Measurements from ENCODE around the gene LGI1. TPM values are rescaled to one million over a fixed set of nuclear protein-coding genes. Genes with fewer than 3 reads are reported as not detected.

The LGI1 gene
- polyA plus RNA-seq (ENCODE audit: insufficient read length), result 34.6 TPM

DNA sequence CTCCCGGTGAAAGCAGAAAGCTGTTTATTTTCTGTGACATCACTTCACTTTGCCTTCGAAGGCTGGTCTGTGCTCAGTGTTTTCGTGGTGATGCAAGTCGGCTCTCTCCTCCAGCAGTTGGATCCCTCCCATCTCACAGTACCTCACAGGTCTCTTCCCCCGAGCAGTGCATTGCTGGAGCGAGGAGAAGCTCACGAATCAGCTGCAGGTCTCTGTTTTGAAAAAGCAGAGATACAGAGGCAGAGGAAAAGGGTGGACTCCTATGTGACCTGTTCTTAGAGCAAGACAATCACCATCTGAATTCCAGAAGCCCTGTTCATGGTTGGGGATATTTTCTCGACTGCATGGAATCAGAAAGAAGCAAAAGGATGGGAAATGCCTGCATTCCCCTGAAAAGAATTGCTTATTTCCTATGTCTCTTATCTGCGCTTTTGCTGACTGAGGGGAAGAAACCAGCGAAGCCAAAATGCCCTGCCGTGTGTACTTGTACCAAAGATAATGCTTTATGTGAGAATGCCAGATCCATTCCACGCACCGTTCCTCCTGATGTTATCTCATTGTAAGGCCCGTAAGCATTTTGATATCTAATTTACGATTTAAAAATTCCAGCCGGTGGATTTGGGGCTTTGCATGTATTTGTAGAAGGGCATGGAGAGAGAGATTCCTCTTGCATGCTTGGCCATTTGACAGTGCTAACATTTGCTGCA lies at the start of gene LGI1:
Gene LGI1, plus strand, starts transcription at position 136 of the 707 bp plus-strand sequence. Its CDS starts 209 bp downstream, at position 345.
- DNase-seq (ENCODE audit: low read depth), result no peak

DNA sequence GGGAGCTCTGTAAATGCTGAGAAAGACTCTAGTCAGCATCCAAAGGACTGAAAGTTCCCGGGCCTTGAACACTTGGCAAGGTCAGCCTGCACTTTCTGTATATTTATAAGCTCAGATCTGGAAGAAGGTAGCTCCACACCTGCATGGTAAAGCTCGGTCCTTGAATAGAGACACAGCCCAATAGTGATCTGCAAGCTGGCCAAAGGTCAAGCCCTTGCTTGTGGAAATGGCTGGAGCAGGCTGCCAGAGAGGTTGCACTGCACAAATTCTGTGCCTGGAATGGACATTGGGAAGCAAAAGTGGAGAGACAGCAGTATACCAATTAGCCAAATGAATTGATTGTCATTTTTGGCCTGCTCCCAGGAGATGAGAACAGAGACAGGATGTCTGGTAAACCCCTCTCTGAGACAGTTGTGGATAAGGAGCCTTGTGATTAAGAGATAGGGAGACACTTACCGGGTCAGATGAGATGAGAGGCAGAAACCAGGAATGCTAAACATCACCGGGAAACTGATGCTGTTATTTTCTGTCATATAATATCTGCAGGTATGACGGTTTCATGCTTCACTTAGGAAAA lies 47.3 kb upstream of the LGI1 start:
- DNase-seq (ENCODE audit: low read depth), result no peak

GRCh38 chr10:93711891-93712290 lies 45.8 kb upstream of the LGI1 start:
- DNase-seq (ENCODE audit: low read depth), result no peak

GRCh38 chr10:93712593-93712992 lies 45.1 kb upstream of the LGI1 start:
- DNase-seq (ENCODE audit: low read depth), result no peak

DNA sequence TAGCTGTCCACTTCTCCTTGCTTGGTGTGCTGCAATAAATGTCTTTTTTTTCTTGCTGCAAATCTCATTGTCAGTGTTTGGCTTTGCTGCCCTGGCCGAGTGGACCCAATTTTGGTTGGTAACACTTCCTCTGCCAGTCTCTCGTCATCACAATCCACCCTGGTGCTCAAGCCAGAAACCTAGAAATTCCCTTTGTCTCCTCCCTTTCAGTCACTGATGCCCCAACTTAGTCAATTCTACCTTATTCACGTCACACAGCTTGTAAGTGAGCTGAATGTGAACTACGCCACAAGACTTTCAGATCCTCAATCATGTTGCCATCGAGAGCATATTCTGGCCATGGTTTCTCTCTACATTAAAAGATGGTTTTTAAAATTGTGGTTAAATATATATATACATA lies 42.4 kb upstream of the LGI1 start:
- no peak for DNase-seq (ENCODE audit: low read depth)

- DNase-seq (ENCODE audit: low read depth), result no peak
Observed at GRCh38 chr10:93716766-93717165, 41.0 kb upstream of the LGI1 start.

- no peak for DNase-seq (ENCODE audit: low read depth)
Observed at GRCh38 chr10:93718937-93719725, 38.6 kb upstream of the LGI1 start.

DNA sequence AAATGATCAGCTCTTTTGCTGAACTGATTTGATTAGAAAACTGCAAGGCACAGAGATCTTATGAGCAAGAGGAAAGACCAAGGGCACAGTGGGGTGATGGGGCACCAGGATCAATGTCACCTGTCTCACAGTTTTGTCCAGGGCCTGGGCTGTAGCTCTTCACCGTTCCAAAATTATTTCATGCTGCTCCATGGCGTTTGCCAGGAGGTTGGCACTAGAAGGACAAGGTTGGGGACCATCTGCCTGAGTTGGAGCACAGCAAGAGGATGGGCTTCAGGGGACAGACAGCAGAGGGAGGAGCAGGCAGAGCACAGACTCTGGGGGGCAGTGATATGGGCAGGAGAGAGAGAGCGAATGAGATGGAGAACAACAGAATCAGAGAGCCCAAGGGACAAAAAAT lies 37.8 kb upstream of the LGI1 start:
- DNase-seq (ENCODE audit: low read depth), result no peak

GRCh38 chr10:93722550-93722949 lies 35.2 kb upstream of the LGI1 start:
- DNase-seq (ENCODE audit: low read depth), result no peak

DNA sequence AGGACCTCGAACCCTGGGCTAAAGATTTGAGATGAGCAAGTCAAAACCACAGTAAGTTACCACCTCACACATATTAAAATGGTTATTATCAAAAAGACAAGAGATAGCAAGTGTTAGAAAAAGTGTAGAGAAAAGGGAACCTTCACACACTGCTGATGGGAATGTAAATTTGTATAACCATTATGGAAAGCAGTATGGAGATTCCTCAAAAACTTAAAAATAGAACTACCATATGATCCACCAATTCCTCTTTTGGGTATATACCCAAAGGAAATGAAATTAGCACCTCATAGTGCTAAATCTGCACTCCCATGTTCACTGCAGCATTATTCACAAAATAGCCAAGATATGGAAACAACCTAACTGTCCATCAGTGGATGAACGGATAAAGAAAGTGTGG lies 34.6 kb upstream of the LGI1 start:
- DNase-seq (ENCODE audit: low read depth), result no peak

DNA sequence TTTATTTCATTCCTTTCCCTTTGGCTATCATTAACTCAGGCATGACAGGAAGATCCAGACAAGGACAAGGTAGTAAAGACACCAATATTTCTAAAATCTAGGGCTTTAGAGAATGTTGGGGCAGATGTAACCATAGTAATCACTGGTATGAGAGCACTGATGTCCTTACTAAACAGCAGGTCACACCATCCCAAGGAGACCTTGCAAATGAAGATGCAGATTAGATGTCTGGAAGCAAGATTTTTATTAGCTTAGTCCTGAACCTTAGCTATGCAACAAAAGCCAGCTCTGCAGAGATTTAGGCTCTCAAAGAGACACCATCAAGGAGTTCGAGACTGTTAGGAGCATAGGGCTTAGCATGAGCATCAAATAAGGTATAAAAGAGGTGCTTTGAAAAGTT lies 31.7 kb upstream of the LGI1 start:
- DNase-seq (ENCODE audit: low read depth), result no peak

DNA sequence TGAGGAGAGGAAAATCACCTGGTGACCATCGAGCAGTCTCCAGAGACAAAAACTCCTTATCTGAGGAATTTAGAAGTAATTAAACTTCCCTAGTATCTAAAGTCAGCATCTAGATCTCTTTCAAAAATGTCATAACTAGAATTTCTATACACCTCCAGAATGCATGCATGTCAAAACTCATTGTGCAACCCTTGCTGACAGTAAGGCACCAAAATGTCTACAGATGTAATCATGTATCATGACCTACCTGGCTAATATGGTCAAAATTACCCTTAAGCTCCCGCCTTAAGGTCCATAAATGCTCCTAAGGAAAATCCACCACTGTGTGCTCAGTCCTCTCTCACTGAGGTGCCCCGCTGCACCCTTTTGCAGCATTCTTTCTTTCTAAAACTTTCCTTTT lies 16.4 kb upstream of the LGI1 start:
- no peak for DNase-seq (ENCODE audit: low read depth)

DNA sequence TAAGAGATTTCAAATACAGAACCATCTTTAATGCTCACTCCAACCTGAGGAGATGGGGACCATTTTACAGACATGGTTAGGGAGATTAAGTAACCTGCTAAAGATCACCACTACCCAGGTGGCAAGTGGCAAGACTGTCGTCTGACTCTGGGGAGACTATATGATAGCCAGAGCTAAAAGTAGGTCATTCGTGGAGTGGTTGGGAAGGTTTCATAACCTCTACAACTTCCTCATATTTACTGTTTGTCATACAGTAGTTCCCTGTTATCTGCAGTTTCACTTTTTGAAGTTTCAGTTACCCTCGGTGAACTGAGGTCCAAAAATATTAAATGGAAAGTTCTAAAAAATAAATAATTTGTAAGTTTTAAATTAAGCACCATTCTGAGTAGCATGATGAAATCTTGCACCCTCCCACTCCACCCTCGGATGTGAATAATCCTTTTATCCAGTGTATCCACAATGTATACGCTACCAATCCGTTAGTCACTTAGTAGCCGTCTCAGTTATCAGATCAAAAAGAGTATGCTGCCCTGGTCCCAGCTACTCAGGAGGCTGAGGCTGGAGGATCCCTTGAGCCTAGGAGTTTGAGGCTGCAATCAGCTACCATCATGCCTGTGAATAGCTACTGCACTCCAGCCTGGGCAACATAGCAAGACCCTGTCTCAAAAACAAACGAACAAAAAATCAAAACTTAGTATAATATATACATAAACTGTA lies 14.9 kb upstream of the LGI1 start:
- DNase-seq (ENCODE audit: low read depth), result no peak

DNA sequence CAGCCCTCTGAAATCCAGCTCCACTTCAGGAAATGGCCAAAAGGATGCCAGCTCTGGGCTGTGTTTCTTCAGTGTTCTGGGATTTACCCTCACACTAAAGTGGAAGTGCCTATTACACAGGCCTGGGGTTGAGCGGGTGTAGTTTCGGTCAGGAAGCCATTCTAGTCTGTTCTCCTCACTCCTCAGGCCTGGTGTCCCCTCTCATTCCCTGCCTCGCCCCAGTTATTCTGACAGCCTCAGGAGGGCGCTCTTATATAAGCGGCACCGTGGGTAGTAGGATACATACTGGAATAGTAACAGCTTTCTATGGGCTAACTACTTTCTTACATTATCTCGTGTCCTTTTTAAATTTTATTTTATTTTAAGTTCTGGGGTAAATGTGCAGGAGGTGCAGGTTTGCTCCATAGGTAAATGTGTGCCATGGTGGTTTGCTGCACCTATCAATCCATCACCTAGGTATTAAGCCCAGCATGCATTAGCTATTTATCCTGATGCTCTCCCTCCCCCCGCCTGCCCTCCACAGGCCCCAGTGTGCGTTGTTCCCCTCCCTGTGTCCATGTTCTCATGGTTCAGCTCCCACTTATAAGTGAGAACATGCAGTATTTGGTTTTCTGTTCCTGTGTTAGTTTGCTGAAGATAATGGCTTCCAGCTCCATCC lies 12.2 kb upstream of the LGI1 start:
- no peak for DNase-seq (ENCODE audit: low read depth)

GRCh38 chr10:93746844-93747284 lies 10.9 kb upstream of the LGI1 start:
- DNase-seq (ENCODE audit: low read depth), result no peak

DNA sequence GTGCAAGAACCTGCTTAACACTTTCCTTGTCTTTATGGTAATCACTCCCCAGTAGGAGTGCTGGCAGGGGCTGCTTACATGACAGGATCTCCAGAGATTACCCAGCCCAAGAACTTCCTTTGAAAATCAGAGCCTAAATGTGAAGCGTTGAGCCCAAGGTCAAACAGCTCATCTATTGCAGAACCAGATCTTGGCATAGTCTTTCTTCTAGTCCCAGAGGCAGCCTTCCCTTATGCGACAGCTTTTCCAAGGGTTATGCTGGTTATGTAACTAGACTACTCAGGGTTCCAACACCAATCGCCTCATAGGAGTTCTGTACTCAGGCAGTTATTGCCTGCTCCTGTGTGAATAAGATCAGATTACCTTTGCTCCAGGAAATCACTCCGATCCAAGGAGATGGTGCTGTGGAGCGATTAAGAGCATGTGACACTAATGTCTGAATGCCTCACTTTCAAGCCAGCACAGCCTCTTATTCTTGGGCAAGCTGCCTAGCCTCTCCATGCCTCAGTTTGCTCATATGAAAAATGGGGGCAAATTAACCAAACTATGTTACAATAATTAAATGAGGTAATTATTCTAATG lies 8.4 kb upstream of the LGI1 start:
- no peak for DNase-seq (ENCODE audit: low read depth)

DNA sequence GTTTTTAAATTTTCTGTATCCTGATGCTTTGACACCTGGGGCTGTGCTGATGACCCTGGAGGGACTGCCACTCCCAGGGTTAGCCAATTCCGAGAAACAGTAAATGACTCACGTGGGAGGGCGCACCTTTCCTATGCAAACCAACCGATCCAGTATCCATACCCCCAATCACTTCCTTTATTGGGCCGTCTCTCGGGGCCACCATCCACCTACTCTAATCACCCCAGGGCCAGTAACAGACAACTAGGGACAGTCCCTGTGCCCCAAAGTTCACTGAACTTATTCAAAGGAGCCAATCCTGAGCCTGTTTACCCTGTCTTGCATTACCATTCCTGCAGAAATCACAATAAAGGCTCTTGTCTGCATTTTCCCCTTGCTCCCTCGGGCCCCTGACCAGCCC lies 6.6 kb upstream of the LGI1 start:
- DNase-seq (ENCODE audit: low read depth), result no peak

DNA sequence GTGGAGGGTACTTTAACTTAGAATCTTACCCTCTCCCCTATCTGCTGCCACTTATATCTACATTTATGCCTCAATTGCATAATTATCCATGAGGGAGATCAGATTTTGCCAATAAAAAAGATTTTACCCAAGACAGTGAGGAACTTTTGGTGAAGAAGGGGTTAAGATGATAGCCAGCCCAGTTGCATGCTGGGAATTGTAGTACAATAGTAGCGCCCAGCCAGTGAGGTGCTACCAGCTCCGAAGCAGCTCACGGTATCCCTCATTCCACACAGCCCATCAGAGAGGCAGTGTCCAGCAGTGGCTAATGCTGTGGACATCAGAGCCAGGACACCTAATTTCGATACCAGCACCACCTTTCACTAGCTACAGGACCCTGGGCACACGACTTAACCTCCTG lies 5.9 kb upstream of the LGI1 start:
- DNase-seq (ENCODE audit: low read depth), result no peak

DNA sequence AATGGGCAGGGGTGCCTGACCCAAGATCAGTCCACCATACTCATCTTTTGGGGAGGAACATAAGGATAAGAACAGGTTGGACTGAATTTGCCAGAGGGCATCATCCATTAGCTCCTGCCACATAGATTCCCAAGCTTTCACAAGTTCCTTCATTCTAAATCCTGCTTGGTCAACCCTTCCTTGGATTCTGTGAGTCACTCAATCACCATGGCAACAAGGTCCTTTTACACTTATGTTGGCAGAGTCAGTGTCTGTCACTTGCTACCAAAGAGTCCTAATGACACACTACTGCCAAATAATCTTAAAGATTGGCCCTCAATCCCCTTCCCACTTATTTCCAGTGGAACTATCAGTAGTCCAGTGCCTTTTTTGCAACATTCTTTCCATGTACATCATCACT lies 5.0 kb upstream of the LGI1 start:
- no peak for DNase-seq (ENCODE audit: low read depth)

- no peak for DNase-seq (ENCODE audit: low read depth)
Observed at GRCh38 chr10:93753621-93754250, 4.0 kb upstream of the LGI1 start.

GRCh38 chr10:93754761-93755160 lies 3.0 kb upstream of the LGI1 start:
- no peak for DNase-seq (ENCODE audit: low read depth)

Data from forelimb muscle (tissue), 1 donor.